Cardiac muscle cell (in vitro differentiated cells and primary cell): ENCODE results near the gene CYRIA. TPM values are rescaled to one million over a fixed set of nuclear protein-coding genes. Genes with fewer than 3 reads are reported as not detected.

Source experiments
- DNase-seq, 2 donors: peaks; one replicate each; pipeline versions ENCODE4 v3.0.0 to v3.0.0-alpha.2; 2010 to 2017; ENCODE audit warnings: low read depth in 1 of 2, low spot score in 1 of 2
- H3K27ac ChIP-seq: fragments of 200-600 bp; sonication (generic); 2 replicates; pipeline ENCODE4 v1.5.1; 2016
- H3K27me3 ChIP-seq: fragments of 200-600 bp; sonication (generic); 2 replicates; pipeline ENCODE4 v1.6.0; 2016; ENCODE audit warnings: control low read depth
- H3K36me3 ChIP-seq: fragments of 200-600 bp; sonication (generic); 2 replicates; pipeline ENCODE4 v1.5.1; 2016; ENCODE audit warnings: control low read depth
- H3K4me1 ChIP-seq: fragments of 200-600 bp; sonication (generic); 2 replicates; pipeline ENCODE4 v1.8.1; 2017; ENCODE audit warnings: low read depth, mild to moderate bottlenecking, mixed run types
- H3K4me3 ChIP-seq: fragments of 200-600 bp; sonication (generic); 2 replicates; pipeline ENCODE4 v1.5.1; 2016; ENCODE audit warnings: mild to moderate bottlenecking
- H3K9me3 ChIP-seq: fragments of 200-600 bp; sonication (generic); 2 replicates; pipeline ENCODE4 v1.5.1; 2017; ENCODE audit warnings: low read depth, mild to moderate bottlenecking, control low read depth
- polyA plus RNA-seq: library from polyadenylated mRNA; unstranded; fragments of >200 nt; fragmentation: Nextera tagmentation; extraction: Ambion mirVana; gene quantifications from 2 replicates; pipeline ENCODE4 v1.2.1, GENCODE V29; 2016
- total RNA-seq: library from RNA; depleted of rRNA; stranded (reverse); fragments of >200 nt; gene quantifications from 2 replicates; pipeline ENCODE4 v1.2.3, GENCODE V29; 2016
- TF ChIP-seq, protein P1 (sequence below): IDR thresholded peaks from 2 replicates; pipeline ENCODE4 v1.5.1; 2012; ENCODE audit warnings: low read depth, mild to moderate bottlenecking, low read length

CYRIA gene
- total and polyA plus RNA-seq, 2 experiments from 2014 or later, result 2.0 to 2.2 TPM

DNA sequence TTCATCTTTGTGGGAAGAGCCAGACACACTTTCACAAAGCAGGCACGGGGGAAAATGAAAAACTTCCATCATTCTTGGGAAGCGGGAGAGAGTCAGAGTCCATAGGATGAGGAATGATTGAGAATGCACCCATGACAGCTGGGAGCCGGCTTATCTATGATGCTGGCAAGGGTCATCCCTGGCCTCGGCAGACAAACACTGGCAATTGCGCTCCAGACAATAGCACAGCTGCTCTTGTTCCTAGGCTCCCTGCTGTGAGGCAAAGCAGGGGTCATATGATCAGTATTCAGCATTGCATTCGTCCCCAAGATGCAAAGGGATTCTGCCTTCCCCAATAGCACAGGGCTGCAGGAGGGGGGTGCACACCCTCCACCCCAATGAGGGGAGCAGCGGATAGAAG, 33.0 kb downstream of the CYRIA start:
- Histone ChIP-seq H3K9me3 (no peaks in the 10 kb centered on the region), H3K27ac (no peak overlapping the region), H3K27me3 (no peaks in the 10 kb centered on the region), H3K36me3 (no peaks in the 10 kb centered on the region), H3K4me1 (peaks cover 18% of the 10 kb centered on the region), H3K4me3 (no peak overlapping the region)
- DNase-seq, result no peak
- TF ChIP-seq, protein P1, sequence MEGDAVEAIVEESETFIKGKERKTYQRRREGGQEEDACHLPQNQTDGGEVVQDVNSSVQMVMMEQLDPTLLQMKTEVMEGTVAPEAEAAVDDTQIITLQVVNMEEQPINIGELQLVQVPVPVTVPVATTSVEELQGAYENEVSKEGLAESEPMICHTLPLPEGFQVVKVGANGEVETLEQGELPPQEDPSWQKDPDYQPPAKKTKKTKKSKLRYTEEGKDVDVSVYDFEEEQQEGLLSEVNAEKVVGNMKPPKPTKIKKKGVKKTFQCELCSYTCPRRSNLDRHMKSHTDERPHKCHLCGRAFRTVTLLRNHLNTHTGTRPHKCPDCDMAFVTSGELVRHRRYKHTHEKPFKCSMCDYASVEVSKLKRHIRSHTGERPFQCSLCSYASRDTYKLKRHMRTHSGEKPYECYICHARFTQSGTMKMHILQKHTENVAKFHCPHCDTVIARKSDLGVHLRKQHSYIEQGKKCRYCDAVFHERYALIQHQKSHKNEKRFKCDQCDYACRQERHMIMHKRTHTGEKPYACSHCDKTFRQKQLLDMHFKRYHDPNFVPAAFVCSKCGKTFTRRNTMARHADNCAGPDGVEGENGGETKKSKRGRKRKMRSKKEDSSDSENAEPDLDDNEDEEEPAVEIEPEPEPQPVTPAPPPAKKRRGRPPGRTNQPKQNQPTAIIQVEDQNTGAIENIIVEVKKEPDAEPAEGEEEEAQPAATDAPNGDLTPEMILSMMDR, result no peak

DNA sequence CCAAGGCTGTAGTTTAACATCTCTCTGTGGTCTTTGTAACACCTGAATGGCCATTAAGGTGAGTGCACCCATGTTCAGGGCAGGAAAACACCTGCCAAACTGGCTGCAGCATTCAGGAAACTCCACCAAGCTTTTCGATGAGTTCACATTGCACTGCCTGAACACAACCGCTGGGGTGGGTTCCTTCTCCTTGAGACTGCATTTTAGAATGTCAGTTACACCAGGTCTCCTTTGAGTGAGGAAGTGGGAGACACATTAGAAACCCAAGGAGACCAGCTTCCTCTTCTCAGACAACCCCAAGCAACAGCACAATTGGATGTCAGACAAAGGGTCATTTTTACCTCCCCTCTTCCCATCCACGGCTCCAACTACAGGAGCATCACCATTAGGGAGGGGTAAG, 35.2 kb downstream of the CYRIA start:
- Histone ChIP-seq H3K9me3 (no peaks in the 10 kb centered on the region), H3K36me3 (no peaks in the 10 kb centered on the region), H3K4me1 (peaks cover 12% of the 10 kb centered on the region), H3K4me3 (no peak overlapping the region), H3K27me3 (no peaks in the 10 kb centered on the region), H3K27ac (no peak overlapping the region)
- TF ChIP-seq, protein P1, result no peak
- no peak for DNase-seq

DNA sequence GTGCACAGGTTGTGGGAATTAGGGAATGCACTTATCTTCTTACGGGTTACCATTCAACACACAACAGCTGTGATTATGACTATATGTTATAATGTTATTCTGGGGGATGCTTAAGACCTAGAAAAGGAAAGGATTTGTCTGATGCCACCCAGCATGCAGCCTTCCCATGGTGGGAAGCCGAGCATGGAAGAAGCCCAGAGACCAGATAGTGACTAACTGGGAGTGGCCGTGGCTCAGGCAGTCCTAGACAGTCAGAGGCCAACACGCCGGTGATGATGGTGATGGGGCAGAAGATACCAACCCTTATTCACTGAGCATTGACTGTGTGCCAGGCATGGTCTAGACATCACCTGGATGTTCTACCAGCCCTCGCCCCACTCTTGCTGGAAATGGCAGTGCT, 35.9 kb downstream of the CYRIA start:
- Histone ChIP-seq H3K4me1 (peaks cover 6% of the 10 kb centered on the region), H3K36me3 (no peaks in the 10 kb centered on the region), H3K9me3 (no peaks in the 10 kb centered on the region), H3K27me3 (no peaks in the 10 kb centered on the region), H3K4me3 (no peak overlapping the region), H3K27ac (no peak overlapping the region)
- TF ChIP-seq, protein P1, result no peak
- DNase-seq, result no peak

DNA sequence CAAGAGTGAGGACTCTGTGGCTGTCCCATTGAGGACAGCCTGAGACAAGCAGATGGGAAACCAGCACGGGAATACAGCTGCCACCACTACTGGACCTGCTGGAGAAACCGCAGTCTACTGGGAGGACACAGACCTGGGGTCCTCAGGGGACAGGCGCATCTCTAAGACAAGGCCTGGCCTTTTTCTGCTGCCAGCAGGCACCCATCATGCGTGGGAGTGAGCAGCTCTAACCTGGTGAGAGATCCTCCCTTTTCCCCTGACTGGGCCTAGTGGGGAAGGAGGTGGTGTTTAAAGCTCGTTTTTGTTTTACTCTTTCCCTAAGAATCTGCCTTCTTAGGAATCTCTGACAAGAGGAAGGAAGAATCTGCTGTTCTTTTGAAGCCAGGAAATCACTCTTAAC, 36.6 kb downstream of the CYRIA start:
- no peaks in the 10 kb centered on the region for H3K27me3 ChIP-seq
- no peaks in the 10 kb centered on the region for H3K36me3 ChIP-seq
- no peak for DNase-seq
- no peak overlapping the region for H3K4me3 ChIP-seq
- H3K9me3 ChIP-seq, result no peaks in the 10 kb centered on the region
- H3K4me1 ChIP-seq, result peaks cover 6% of the 10 kb centered on the region
- TF ChIP-seq, protein P1, result no peak
- H3K27ac ChIP-seq, result no peak overlapping the region

DNA sequence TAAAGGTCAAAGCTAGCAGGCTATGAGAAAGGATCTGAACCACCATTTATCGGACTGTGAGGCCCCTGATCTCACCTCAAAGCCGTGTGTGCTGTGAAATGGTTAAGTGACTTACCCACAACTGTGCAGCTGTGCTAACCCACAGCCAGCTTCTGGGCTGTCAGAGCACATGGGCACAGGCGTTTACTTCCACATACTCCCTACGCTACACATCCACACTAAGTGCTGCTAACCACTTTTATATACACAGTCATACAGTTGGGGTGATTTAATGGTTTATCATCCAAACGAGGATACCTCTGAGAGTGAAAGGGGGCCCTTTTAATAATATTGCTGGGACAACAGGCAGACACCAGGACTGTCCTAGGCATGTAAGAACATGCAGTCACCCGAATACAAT, 37.3 kb downstream of the CYRIA start:
- Histone ChIP-seq H3K4me3 (no peak overlapping the region), H3K4me1 (peaks cover 6% of the 10 kb centered on the region), H3K27me3 (no peaks in the 10 kb centered on the region), H3K36me3 (no peaks in the 10 kb centered on the region), H3K9me3 (no peaks in the 10 kb centered on the region), H3K27ac (no peak overlapping the region)
- DNase-seq, result no peak
- TF ChIP-seq, protein P1, result no peak
